GM19099 (cell line): ENCODE results near the gene GNE.

Source experiments
- POLR2A ChIP-seq: IDR thresholded peaks from 3 replicates; pipeline ENCODE4 v1.6.1; 2011; ENCODE audit warnings: low read depth; ENCODE audit not compliant: insufficient read length; ENCODE audit errors: extremely low read depth

The GNE gene

DNA sequence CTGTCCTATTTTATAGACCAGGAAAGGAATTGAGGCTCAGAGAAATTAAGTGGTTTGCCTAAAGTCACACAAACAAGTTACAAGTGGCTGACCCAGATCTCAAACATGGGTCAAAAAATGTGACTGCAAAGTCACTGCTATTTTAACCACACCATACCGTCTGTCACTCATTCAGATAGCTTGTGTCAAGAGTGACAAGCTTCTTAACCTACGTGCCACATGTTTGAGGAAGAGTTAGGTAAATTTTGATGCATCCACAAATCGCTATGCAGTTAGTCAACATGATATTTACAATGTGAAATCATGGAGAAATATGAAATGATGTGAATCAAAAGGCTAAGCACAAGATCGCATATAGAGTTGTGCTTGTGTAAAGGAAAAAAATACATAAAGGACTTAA is 22.7 kb upstream of the GNE start:
- no peak for TF ChIP-seq POLR2A

DNA sequence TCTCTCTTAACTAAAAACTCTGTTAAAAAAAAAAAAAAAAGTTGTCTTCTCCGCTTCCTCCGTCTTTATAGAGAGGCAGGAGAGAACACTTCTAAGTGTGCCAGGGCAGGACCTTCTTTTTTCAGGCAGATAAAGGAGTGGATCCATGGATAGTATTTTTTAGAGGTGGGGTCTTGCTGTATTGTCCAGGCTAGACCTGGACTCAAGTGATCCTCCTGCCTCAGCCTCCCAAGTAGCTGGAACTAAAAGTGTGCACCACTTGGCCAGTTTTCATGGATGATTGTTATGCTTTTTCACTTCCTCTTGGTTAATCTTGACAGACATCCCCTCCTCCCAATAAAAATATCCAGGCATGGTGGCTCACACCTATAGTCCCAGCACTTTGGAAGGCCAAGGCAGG is 20.0 kb upstream of the GNE start:
- TF ChIP-seq POLR2A: no peak

GRCh38 chr9:36276781-36277181 is 18.5 kb upstream of the GNE start:
- no peak for TF ChIP-seq POLR2A

DNA sequence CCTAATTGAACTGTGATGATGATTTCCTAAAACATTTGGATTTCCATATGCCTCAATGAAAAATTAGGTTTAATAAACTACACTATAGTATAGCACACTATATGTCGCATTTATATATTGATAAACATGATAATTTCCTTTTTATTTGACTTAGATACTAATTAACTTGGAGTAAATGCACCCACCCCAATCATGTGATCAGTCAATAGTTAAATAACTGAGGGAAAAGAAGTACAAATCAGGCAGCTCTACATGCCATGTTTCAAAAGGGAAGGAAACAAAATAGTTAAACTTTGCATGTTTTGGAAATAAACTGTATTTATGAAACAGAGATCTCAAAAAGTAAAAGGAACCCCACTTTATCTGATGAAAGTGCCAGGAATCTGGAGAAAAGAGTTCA is 18.0 kb upstream of the GNE start:
- TF ChIP-seq POLR2A: no peak

- TF ChIP-seq POLR2A: no peak
Measured at GRCh38 chr9:36275060-36275459, 16.8 kb upstream of the GNE start.

DNA sequence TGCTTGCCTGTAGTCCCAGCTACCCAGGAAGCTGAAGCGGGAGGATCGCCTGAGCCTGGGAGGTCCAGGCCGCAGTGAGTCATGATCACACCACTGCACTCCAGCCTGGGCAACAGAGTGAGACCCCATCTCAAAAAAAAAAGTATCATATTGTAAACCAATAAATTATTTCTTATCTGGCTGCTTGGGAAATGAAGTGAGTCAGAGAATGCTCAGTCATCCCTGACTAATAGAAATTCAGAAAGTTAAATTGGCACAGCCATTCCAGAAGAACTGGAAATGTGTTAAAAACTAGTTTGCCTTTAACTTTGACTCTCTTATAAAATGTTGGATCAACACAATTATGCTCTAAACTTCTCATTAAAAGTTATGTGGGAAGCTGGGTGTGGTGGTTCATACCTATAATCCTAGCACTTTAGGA is 9.8 kb upstream of the GNE start:
- TF ChIP-seq POLR2A: no peak

GRCh38 chr9:36264896-36265295 is 6.6 kb upstream of the GNE start:
- no peak for TF ChIP-seq POLR2A

- TF ChIP-seq POLR2A: no peak
Measured at GRCh38 chr9:36263683-36264082, 5.4 kb upstream of the GNE start.

DNA sequence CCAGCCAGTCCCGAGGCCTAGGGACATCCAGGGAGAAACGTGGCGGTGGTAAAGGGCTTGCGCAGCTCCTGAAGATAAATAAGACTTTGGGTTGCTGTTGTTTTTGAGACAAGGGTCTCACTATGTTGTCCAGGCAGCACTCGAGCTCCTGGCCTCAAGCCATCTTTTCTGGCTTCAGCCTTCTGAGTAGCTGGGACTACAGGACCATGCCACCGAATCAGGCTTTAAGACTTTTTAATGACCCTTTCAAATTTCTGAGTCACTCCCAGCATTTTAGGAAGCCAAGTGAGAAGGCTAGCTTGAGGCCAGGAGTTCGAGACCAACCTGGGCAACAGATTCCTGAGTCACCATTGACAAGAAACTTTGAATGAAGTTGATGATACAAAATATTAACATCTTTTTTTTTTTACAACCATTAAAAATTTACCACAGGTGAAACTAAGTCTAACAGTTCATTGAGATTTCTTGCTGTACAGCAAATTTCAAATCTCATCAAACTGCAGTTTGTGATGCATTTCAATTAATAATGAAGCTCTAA is 817 bp upstream of the GNE start:
- no peak for TF ChIP-seq POLR2A

GRCh38 chr9:36251428-36251827 is 6.8 kb downstream of the GNE start:
- TF ChIP-seq POLR2A: no peak

DNA sequence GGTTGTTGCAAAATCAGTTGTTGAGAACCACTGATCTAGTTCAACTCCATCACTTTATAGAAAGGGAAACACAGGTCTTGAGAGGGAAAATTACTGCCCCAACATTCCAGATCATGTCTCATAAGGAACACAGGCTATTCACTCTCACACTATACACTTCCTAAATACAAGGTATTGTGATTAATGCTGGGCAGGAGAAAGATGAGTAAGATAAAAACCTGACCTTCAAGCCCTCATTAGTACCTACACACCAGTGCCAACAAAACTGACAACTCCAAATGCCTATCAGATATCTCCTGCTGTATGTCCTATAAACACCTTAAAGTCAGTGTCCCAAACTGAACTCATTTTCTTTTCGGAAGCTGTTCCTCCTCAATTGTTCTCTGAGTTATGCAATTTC is 8.2 kb downstream of the GNE start:
- no peak for TF ChIP-seq POLR2A

DNA sequence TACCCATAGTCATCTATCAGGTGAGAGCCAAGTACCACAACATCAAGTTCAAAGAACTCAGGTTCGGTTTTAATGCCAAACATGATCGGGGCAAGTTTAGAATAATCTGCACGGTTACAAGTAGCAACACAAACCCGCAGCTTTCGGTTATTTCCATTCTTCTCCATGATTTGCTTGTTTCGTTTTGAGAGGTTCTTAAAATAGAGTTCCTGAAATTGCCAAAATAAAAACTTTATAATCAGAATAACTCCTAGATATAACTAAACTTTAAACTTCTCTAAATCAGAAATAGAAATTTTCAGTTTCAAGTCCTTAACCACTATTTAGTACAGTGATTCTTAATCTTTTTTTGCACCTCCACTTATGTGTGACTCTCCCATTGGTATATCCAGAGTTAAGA is 9.1 kb downstream of the GNE start:
- no peak for TF ChIP-seq POLR2A

DNA sequence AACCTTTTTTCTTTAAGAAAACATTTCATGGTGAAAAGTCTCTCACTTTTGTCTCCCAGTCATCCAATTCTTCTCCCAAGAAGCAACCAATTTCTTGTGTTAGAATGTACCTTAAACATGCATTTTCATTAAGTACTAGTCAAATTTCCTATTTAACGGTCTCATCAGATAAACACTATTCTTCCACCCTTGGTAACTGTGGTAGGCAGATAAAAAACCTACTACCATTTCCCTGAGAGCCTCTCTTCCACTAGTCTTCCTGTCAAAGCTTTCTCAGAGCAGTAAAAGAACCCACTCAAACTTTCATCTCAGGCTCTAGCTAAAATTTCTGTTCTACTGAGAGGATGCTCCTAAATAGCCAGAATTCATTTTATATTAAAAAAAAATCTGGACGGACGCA is 10.9 kb downstream of the GNE start:
- no peak for TF ChIP-seq POLR2A

DNA sequence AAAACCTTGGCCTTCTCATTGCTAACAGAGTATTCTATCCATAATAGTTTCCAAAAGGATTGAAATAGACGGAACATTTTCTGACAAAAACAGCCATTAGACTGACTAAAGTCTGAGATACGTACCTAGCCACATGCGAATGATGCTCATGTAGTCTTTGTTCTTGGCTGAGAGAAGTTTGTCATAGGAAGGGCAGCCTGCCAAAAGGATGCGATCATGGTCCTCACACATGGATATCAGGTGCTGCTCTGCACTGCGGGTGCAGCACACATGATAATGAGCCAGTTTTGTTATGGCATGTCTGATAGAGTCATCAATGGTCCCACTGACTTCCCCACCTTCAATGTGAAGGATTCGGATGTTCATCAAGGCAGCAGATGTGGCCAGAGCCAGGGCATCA is 12.3 kb downstream of the GNE start:
- no peak for TF ChIP-seq POLR2A

- no peak for TF ChIP-seq POLR2A
Measured at GRCh38 chr9:36237230-36237629, 21.0 kb downstream of the GNE start.

DNA sequence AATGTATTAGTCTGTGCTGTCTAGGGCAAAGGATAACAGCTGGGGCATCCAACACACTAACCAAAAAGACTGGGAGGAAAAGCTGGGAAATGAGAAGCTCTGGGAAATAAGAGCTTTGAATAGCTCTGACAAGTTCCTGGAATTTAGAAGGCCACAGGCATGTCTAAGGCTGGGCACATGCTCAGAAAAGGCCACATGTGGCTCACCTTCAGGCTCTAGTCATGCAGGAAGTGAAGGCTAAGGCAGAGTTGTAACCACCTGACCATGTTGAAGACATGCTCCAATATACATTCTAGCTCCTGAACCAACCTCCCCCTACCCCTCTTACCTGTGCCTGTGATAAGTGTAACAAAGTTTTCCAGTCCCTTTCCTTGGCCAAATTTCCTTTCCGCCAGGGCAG is 35.8 kb downstream of the GNE start:
- TF ChIP-seq POLR2A: no peak

DNA sequence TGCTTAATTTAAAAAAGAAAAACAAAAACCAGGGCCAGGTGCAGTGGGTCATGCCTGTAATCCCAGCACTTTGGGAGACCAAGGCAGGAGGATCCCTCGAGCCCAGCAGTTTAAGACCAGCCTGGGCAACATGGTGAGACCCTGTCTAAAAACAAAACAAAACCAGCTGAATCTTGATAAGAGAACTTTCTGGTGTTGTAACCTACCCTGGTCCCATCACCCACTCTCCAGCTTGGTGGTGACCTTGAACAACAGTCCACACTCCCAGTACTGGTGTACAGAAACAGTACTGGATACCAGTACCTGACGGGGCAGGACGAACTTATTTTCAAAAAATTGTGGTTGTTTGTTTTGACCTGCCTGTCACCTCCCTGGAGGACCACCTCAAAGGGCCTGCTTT is 36.6 kb downstream of the GNE start:
- TF ChIP-seq POLR2A: no peak
